ENCODE data around the gene D2HGDH. TPM values are rescaled to one million over a fixed set of nuclear protein-coding genes. Genes with fewer than 3 reads are reported as not detected.
A peak's percentile ranks its signal among the peaks of the same experiment; 100 is the strongest.
"Not testable (repeated sequence)": the region's sequence is repeated elsewhere in the genome, so short reads cannot be mapped to it uniquely, and the experiment has no call there.

Gene D2HGDH
- total RNA-seq, 1 donor from 2014 or later: 17.8 TPM

GRCh38 chr2:241798081-241798630 lies 63.7 kb downstream of the D2HGDH start:
- no peak overlapping the region for H3K4me3 ChIP-seq
- H3K27me3 ChIP-seq (ENCODE audit: low read depth): peaks cover 15% of the 10 kb centered on the region
- TF ChIP-seq CTCF (IDR thresholded peaks at IDR 0.05; ENCODE audit: borderline replicate concordance): no peak
- peaks cover 2% of the 10 kb centered on the region for H3K4me1 ChIP-seq
- no peaks in the 10 kb centered on the region for H3K36me3 ChIP-seq
- H3K9me3 ChIP-seq (replicated peaks): no peaks in the 10 kb centered on the region
- peak; percentile 5 for DNase-seq
- no peak overlapping the region for H3K27ac ChIP-seq (replicated peaks)
- intact Hi-C loops (cut with micrococcal nuclease): no loop called here

GRCh38 chr2:241798631-241799521 lies 64.4 kb downstream of the D2HGDH start:
- Histone ChIP-seq H3K27me3 (ENCODE audit: low read depth) (peaks cover 22% of the 10 kb centered on the region), H3K36me3 (no peaks in the 10 kb centered on the region)
- no peak for TF ChIP-seq CTCF (IDR thresholded peaks at IDR 0.05; ENCODE audit: borderline replicate concordance)

GRCh38 chr2:241799522-241800197 lies 65.2 kb downstream of the D2HGDH start:
- intact Hi-C loops (cut with micrococcal nuclease): no loop called here
- H3K27me3 ChIP-seq (ENCODE audit: low read depth): peaks cover 30% of the 10 kb centered on the region
- H3K36me3 ChIP-seq: no peaks in the 10 kb centered on the region
- no peaks in the 10 kb centered on the region for H3K9me3 ChIP-seq (replicated peaks)
- no peak for TF ChIP-seq CTCF (IDR thresholded peaks at IDR 0.05; ENCODE audit: borderline replicate concordance)
- DNase-seq: no peak
- H3K4me3 ChIP-seq: no peak overlapping the region
- peaks cover 17% of the 10 kb centered on the region for H3K4me1 ChIP-seq
- no peak overlapping the region for H3K27ac ChIP-seq (replicated peaks)

More at GRCh38 chr2:241798631-241799521, 64.4 kb downstream of the D2HGDH start:
- intact Hi-C loops (cut with micrococcal nuclease): no loop called here
- H3K27ac ChIP-seq (replicated peaks): no peak overlapping the region
- H3K4me1 ChIP-seq: peaks cover 10% of the 10 kb centered on the region
- no peaks in the 10 kb centered on the region for H3K9me3 ChIP-seq (replicated peaks)
- peak; percentile 11 for DNase-seq
- no peak overlapping the region for H3K4me3 ChIP-seq

- Histone ChIP-seq H3K27me3 (ENCODE audit: low read depth) (peaks cover 33% of the 10 kb centered on the region), H3K4me1 (peaks cover 21% of the 10 kb centered on the region)
- H3K36me3 ChIP-seq; H3K9me3 ChIP-seq (replicated peaks); H3K4me3 ChIP-seq; H3K27ac ChIP-seq (replicated peaks); DNase-seq; intact Hi-C loops (cut with micrococcal nuclease): not testable (repeated sequence)
These were observed 65.9 kb downstream of the D2HGDH start for GRCh38 chr2:241800198-241800903.

- no peak overlapping the region for H3K4me3 ChIP-seq
- intact Hi-C loops (cut with micrococcal nuclease): no loop called here
- H3K27ac ChIP-seq (replicated peaks): no peak overlapping the region
- DNase-seq: peak; percentile 13
- H3K36me3 ChIP-seq: no peaks in the 10 kb centered on the region
- peaks cover 21% of the 10 kb centered on the region for H3K4me1 ChIP-seq
- TF ChIP-seq CTCF (IDR thresholded peaks at IDR 0.05; ENCODE audit: borderline replicate concordance): no peak
- no peaks in the 10 kb centered on the region for H3K9me3 ChIP-seq (replicated peaks)
- H3K27me3 ChIP-seq (ENCODE audit: low read depth): peaks cover 33% of the 10 kb centered on the region
These were observed 67.4 kb downstream of the D2HGDH start for GRCh38 chr2:241801611-241802420.

Measured in left ventricle myocardium inferior (tissue), 1 donor.